B cell (primary cell): ENCODE results near the gene LRRC42.

Experiments
- CTCF ChIP-seq: fragments of 200-600 bp; IDR thresholded peaks from one replicate; pipeline ENCODE4 v1.8.0; 2022; ENCODE audit warnings: antibody characterized with exemption, mild to moderate bottlenecking
- EZH2 ChIP-seq: IDR thresholded peaks from 2 replicates; pipeline ENCODE4 v1.6.1; 2012; ENCODE audit warnings: borderline replicate concordance, low read depth, mild to moderate bottlenecking, moderate library complexity, low read length; ENCODE audit not compliant: insufficient read depth, poor library complexity, severe bottlenecking

GRCh38 chr1:53927376-53927881 lies 18.7 kb upstream of the LRRC42 start:
- TF ChIP-seq CTCF (no peak), EZH2 (no peak)
